HepG2 (cell line): ENCODE measurements around the gene ARL15. TPM values are rescaled to one million over a fixed set of nuclear protein-coding genes. Genes with fewer than 3 reads are reported as not detected.

ENCODE experiments used
- ATAC-seq: fragments of 200-7000 bp; cut with Tn5 transposase; 3 replicates; pipeline ENCODE4 v1.9.1; 2020; ENCODE audit warnings: mild to moderate bottlenecking, moderate library complexity
- BruUV-seq: library from RNA; stranded (reverse); fragments of 400-500 nt; replicated peaks from 2 replicates; lab custom pipeline; 2021; lab: Mats Ljungman, UMichigan
- CTCF ChIA-PET: fragments of 300-600 bp; formaldehyde crosslinking; extraction: SDS; loops from one replicate; lab custom pipeline; 2021; ENCODE audit warnings: low total read pairs, inconsistent platforms, low intra/inter-chr PET ratio; lab: Yijun Ruan, JAX
- POLR2A ChIA-PET: fragments of 350-600 bp; sonication (Branson Sonifier 250); formaldehyde crosslinking; loops from one replicate; lab custom pipeline; 2020; ENCODE audit warnings: antibody characterized with exemption, inconsistent platforms; lab: Yijun Ruan, JAX
- DNase-seq: peaks from one replicate; pipeline ENCODE4 v3.0.0-alpha.2; 2015; ENCODE audit warnings: low spot score
- FAIRE-seq: peaks from 3 replicates; lab custom pipeline; 2011; peaks lifted over from hg19 to GRCh38; lab: Jason Lieb, UNC
- H2AFZ ChIP-seq: one replicate; pipeline ENCODE4 v1.6.1; 2011; ENCODE audit warnings: low read length, inconsistent platforms
- H3K27ac ChIP-seq: fragments of 300-600 bp; 3 replicates; pipeline ENCODE4 v1.8.0; 2011; ENCODE audit warnings: mixed run types, mild to moderate bottlenecking, mixed read lengths, low read length, inconsistent platforms; ENCODE audit not compliant: insufficient read depth; ENCODE audit errors: extremely low read length
- H3K27me3 ChIP-seq, 2 experiments: fragments of 200-600 bp in 1 of 2; 2 replicates in 1 of 2; 3 replicates in 1 of 2; pipeline versions ENCODE4 v1.6.0 to v1.8.0; 2011; ENCODE audit warnings: low read length in 2 of 2, mild to moderate bottlenecking in 2 of 2, moderate library complexity in 2 of 2, inconsistent platforms in 1 of 2; ENCODE audit not compliant: insufficient read depth in 2 of 2, control insufficient read depth in 1 of 2
- H3K36me3 ChIP-seq, 2 experiments: fragments of 200-600 bp in 1 of 2; replicated peaks in 1 of 2; 2 replicates in 1 of 2; 3 replicates in 1 of 2; pipeline versions ENCODE4 v1.5.1 to v1.8.0; 2011; ENCODE audit warnings: low read length in 2 of 2, inconsistent platforms in 1 of 2; ENCODE audit not compliant: insufficient read depth in 2 of 2, control insufficient read depth in 1 of 2
- H3K4me1 ChIP-seq: 2 replicates; pipeline ENCODE4 v1.5.1; 2012; ENCODE audit warnings: low read length, inconsistent platforms; ENCODE audit not compliant: insufficient read depth
- H3K4me2 ChIP-seq: 2 replicates; pipeline ENCODE4 v1.6.0; 2011; ENCODE audit warnings: low read depth, low read length, inconsistent platforms
- H3K4me3 ChIP-seq, 3 experiments: fragments of 200-600 bp in 1 of 3; sonication (generic), shearing (Covaris generic) in 1 of 3; replicated peaks in 1 of 3; 2 replicates each; pipeline ENCODE4 v1.5.1; 2011 to 2016; ENCODE audit warnings: low read length in 3 of 3, inconsistent platforms in 2 of 3, low read depth in 2 of 3, mild to moderate bottlenecking in 2 of 3, control low read depth in 1 of 3, mixed read lengths in 1 of 3; ENCODE audit not compliant: insufficient read depth in 1 of 3
- H3K79me2 ChIP-seq: one replicate; pipeline ENCODE4 v1.6.1; 2011; ENCODE audit warnings: low read length, inconsistent platforms; ENCODE audit not compliant: insufficient read depth
- H3K9ac ChIP-seq: 2 replicates; pipeline ENCODE4 v1.6.0; 2011; ENCODE audit warnings: mild to moderate bottlenecking, low read depth, low read length, inconsistent platforms; ENCODE audit not compliant: insufficient read depth
- H3K9me3 ChIP-seq: 2 replicates; pipeline ENCODE4 v1.5.1; 2012; ENCODE audit warnings: mild to moderate bottlenecking, low read length
- H4K20me1 ChIP-seq: 2 replicates; pipeline ENCODE4 v1.6.0; 2011; ENCODE audit warnings: inconsistent platforms, mild to moderate bottlenecking, low read length, moderate library complexity; ENCODE audit not compliant: insufficient read depth
- ARID3A ChIP-seq: IDR thresholded peaks from 2 replicates; pipeline ENCODE4 v1.6.1; 2012; ENCODE audit warnings: low read depth, low read length, improper control_type of control experiment
- ARID4A ChIP-seq: sonication (generic); formaldehyde crosslinking; IDR thresholded peaks from 2 replicates; pipeline ENCODE4 v1.5.0; 2020; ENCODE audit warnings: mild to moderate bottlenecking, missing genetic modification reagents, borderline replicate concordance
- CC2D1A ChIP-seq: sonication (generic); formaldehyde crosslinking; IDR thresholded peaks from 2 replicates; pipeline ENCODE4 v1.8.1; 2023; ENCODE audit warnings: mild to moderate bottlenecking, missing genetic modification reagents
- CREBL2 ChIP-seq: sonication (generic); formaldehyde crosslinking; IDR thresholded peaks from 2 replicates; pipeline ENCODE4 v1.8.1; 2023; ENCODE audit warnings: missing genetic modification reagents, mild to moderate bottlenecking, borderline replicate concordance
- GRHL1 ChIP-seq: sonication (generic); formaldehyde crosslinking; conservative IDR thresholded peaks from 2 replicates; pipeline ENCODE4 v1.8.0; 2022; ENCODE audit warnings: missing genetic modification reagents
- HMGA1 ChIP-seq: sonication (generic); formaldehyde crosslinking; conservative IDR thresholded peaks from 2 replicates; pipeline ENCODE4 v1.4.0; 2020; ENCODE audit warnings: missing genetic modification reagents
- NRL ChIP-seq: sonication (generic); formaldehyde crosslinking; IDR thresholded peaks from 2 replicates; pipeline ENCODE4 v1.5.0; 2020; ENCODE audit warnings: missing genetic modification reagents, mild to moderate bottlenecking, moderate library complexity, borderline replicate concordance
- RFXANK ChIP-seq: IDR thresholded peaks from 2 replicates; pipeline ENCODE4 v1.6.1; 2016
- SP2 ChIP-seq: sonication (generic); formaldehyde crosslinking; IDR thresholded peaks from 2 replicates; pipeline ENCODE4 v1.5.1; 2020; ENCODE audit warnings: mild to moderate bottlenecking, missing genetic modification reagents
- TIGD3 ChIP-seq: sonication (generic); formaldehyde crosslinking; IDR thresholded peaks from 2 replicates; pipeline ENCODE4 v1.5.1; 2020; ENCODE audit warnings: mild to moderate bottlenecking, missing genetic modification reagents, borderline replicate concordance
- ZNF552 ChIP-seq: sonication (generic); formaldehyde crosslinking; IDR thresholded peaks from 2 replicates; pipeline ENCODE4 v1.9.0; 2022; ENCODE audit warnings: missing genetic modification reagents, mild to moderate bottlenecking, borderline replicate concordance
- ZNF781 ChIP-seq: sonication (generic); formaldehyde crosslinking; IDR thresholded peaks from 2 replicates; pipeline ENCODE4 v1.5.1; 2020; ENCODE audit warnings: borderline replicate concordance, mild to moderate bottlenecking, missing genetic modification reagents; ENCODE audit errors: not compliant biosample characterization
- ZNF850 ChIP-seq: sonication (generic); formaldehyde crosslinking; conservative IDR thresholded peaks from 2 replicates; pipeline ENCODE4 v1.9.0; 2021; ENCODE audit warnings: mild to moderate bottlenecking, missing genetic modification reagents
- ZNF878 ChIP-seq: sonication (generic); formaldehyde crosslinking; IDR thresholded peaks from 2 replicates; pipeline ENCODE4 v1.8.1; 2023; ENCODE audit warnings: mild to moderate bottlenecking, missing genetic modification reagents, moderate library complexity
- WGBS: methylation state at CpG from one replicate; pipeline ENCODE4 v1.1.6; 2017; ENCODE audit warnings: low lambda C conversion rate; 5-methylcytosine and 5-hydroxymethylcytosine counted together
- in situ Hi-C: cut with HindIII; loops from 2 replicates; pipeline ENCODE4 v1.10.0; 2017; ENCODE audit warnings: low pct_unique_long_range_greater_than_20kb; ENCODE audit not compliant: extremely low pct_ligation_motif_present
- intact Hi-C: fragments of 100-400 bp; cut with micrococcal nuclease; formaldehyde crosslinking; loops from one replicate; pipeline ENCODE4 v1.10.0; 2022; ENCODE audit not compliant: unreplicated experiment
- polyA plus RNA-seq, 8 experiments: library from polyadenylated mRNA; depleted of rRNA in 3 of 8; stranded (reverse) in 7 of 8; unstranded in 1 of 8; fragments of >200 nt; fragmentation: Illumina TruSeq in 4 of 8; extraction: Trizol in 4 of 8; gene quantifications; 2 replicates each; pipeline versions ENCODE4 v1.2.1 to v1.2.3, GENCODE V29; 2011 to 2016; ENCODE audit warnings: low read depth in 4 of 8, missing spikeins in 1 of 8, mixed read lengths in 1 of 8; ENCODE audit not compliant: insufficient read depth in 1 of 8
- total RNA-seq, 5 experiments: library from RNA; depleted of rRNA; stranded (reverse); fragments of >200 nt; fragmentation: Illumina TruSeq; extraction: Trizol; gene quantifications; 2 replicates each; pipeline ENCODE4 v1.2.3, GENCODE V29; 2016; ENCODE audit warnings: low read depth in 1 of 5

Gene ARL15
- total and polyA plus RNA-seq, 2 of the 13 experiments (the other 11 are each of a cell fraction or from before 2014, with no cell fraction given): 2.5 to 7.7 TPM

- no TSS peak for BruUV-seq
- POLR2A ChIA-PET: no interaction called here
- DNase-seq (no peak), ATAC-seq (no peak), FAIRE-seq (no peak)
- intact Hi-C loops (loop anchor here (1.0 to 5.0 kb wide), 2 partner anchors 394 to 445 kb away; no protein-coding TSS in a partner anchor), in situ Hi-C loops (no loop called here)
- H3K4me1 ChIP-seq: peaks cover 9% of the 10 kb centered on the region
- no peaks in the 10 kb centered on the region for H4K20me1 ChIP-seq
- no peak overlapping the region for H3K9ac ChIP-seq
- no peaks in the 10 kb centered on the region for H3K79me2 ChIP-seq
- no peak overlapping the region for H3K4me3 ChIP-seq
- CTCF ChIA-PET: interaction anchor here (1.1 kb wide), 1 partner anchor 446 kb away, joined by 3 read pairs; no protein-coding TSS in a partner anchor
- no peaks in the 10 kb centered on the region for H3K27me3 ChIP-seq
- H3K9me3 ChIP-seq: no peaks in the 10 kb centered on the region
- no peak overlapping the region for H2AFZ ChIP-seq
- H3K27ac ChIP-seq: no peak overlapping the region
- H3K4me2 ChIP-seq: no peak overlapping the region
- 76% methylated on average over 2 of the region's 2 CpGs for WGBS
- no peaks in the 10 kb centered on the region for H3K36me3 ChIP-seq
- TF ChIP-seq GRHL1 (CRISPR knock-in tag) (no peak), NRL (CRISPR knock-in tag) (no peak), ZNF552 (CRISPR knock-in tag) (no peak), HMGA1 (CRISPR knock-in tag) (no peak), ZNF850 (CRISPR knock-in tag) (no peak), ARID4A (CRISPR knock-in tag) (no peak), RFXANK (CRISPR knock-in tag) (no peak), ZNF878 (CRISPR knock-in tag) (no peak), CC2D1A (CRISPR knock-in tag) (no peak), ZNF781 (CRISPR knock-in tag) (no peak), CREBL2 (no peak), ARID3A (no peak), TIGD3 (CRISPR knock-in tag) (no peak), SP2 (CRISPR knock-in tag) (no peak)
Measured at GRCh38 chr5:53871775-53872174, 438.6 kb downstream of the ARL15 start.
